NK-92 treated with Interleukin-12 subunit alpha and Interleukin-12 subunit beta, amount 100 ng/mL, for 24 hours (cell line): ENCODE measurements around the gene MCAM.

Experiments used
- DNase-seq: peaks from one replicate; lab custom pipeline; 2025; lab: John Stamatoyannopoulos, UW

Gene MCAM

GRCh38 chr11:119316729-119317591, at the start of gene MCAM:
TSS of gene MCAM (minus strand) at chr11:119317130. CDS start at chr11:119317101, 29 bp downstream.
- no peak for DNase-seq

- no peak for DNase-seq
Observed at GRCh38 chr11:119365071-119365591, 48.2 kb upstream of the MCAM start.

- no peak for DNase-seq
Observed at GRCh38 chr11:119363851-119364590, 47.1 kb upstream of the MCAM start.

GRCh38 chr11:119363081-119363850, 46.3 kb upstream of the MCAM start:
- DNase-seq = no peak

GRCh38 chr11:119362741-119363080, 45.8 kb upstream of the MCAM start:
- no peak for DNase-seq

GRCh38 chr11:119361941-119362725, 45.2 kb upstream of the MCAM start:
- DNase-seq = no peak

GRCh38 chr11:119361056-119361787, 44.3 kb upstream of the MCAM start:
- peak; percentile 77 for DNase-seq

GRCh38 chr11:119359365-119360214, 42.7 kb upstream of the MCAM start:
- DNase-seq = no peak

- no peak for DNase-seq
Observed at GRCh38 chr11:119357074-119357473, 40.1 kb upstream of the MCAM start.

- DNase-seq = peak; percentile 30
Observed at GRCh38 chr11:119356349-119357031, 39.6 kb upstream of the MCAM start.

- no peak for DNase-seq
Observed at GRCh38 chr11:119355091-119355843, 38.3 kb upstream of the MCAM start.

- DNase-seq = no peak
Observed at GRCh38 chr11:119352857-119353260, 35.9 kb upstream of the MCAM start.

- no peak for DNase-seq
Observed at GRCh38 chr11:119351232-119351631, 34.3 kb upstream of the MCAM start.

GRCh38 chr11:119350302-119350701, 33.4 kb upstream of the MCAM start:
- DNase-seq = no peak

- no peak for DNase-seq
Observed at GRCh38 chr11:119347940-119348605, 31.1 kb upstream of the MCAM start.

- no peak for DNase-seq
Observed at GRCh38 chr11:119347242-119347641, 30.3 kb upstream of the MCAM start.

- no peak for DNase-seq
Observed at GRCh38 chr11:119346605-119347004, 29.7 kb upstream of the MCAM start, which contains the start of gene MFRP. TSS of gene MFRP (minus strand) at chr11:119346705. CDS start at chr11:119346513, 192 bp downstream.

GRCh38 chr11:119345685-119346084, 28.8 kb upstream of the MCAM start:
- DNase-seq = no peak
